ENCODE data around the gene AMMECR1L.

AMMECR1L gene

DNA sequence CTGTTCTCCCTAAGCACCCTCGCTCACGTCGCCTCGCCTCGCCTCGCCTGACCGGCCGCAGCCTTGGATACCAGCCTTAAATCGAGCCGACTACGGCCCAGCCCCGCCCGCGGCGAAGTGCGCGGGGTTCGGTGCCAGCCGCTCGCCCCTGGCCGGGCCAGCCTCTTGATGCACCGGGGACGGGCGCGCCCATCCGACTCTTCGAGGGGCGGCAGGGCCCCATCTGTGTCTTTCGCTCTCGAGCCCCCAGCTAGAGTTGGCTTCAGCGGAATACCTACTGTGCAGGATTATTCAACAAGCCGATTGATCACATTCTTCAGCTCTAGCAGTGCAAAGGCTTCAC lies 808 bp upstream of the AMMECR1L start:
- peak; percentile 22 for DNase-seq

DNA sequence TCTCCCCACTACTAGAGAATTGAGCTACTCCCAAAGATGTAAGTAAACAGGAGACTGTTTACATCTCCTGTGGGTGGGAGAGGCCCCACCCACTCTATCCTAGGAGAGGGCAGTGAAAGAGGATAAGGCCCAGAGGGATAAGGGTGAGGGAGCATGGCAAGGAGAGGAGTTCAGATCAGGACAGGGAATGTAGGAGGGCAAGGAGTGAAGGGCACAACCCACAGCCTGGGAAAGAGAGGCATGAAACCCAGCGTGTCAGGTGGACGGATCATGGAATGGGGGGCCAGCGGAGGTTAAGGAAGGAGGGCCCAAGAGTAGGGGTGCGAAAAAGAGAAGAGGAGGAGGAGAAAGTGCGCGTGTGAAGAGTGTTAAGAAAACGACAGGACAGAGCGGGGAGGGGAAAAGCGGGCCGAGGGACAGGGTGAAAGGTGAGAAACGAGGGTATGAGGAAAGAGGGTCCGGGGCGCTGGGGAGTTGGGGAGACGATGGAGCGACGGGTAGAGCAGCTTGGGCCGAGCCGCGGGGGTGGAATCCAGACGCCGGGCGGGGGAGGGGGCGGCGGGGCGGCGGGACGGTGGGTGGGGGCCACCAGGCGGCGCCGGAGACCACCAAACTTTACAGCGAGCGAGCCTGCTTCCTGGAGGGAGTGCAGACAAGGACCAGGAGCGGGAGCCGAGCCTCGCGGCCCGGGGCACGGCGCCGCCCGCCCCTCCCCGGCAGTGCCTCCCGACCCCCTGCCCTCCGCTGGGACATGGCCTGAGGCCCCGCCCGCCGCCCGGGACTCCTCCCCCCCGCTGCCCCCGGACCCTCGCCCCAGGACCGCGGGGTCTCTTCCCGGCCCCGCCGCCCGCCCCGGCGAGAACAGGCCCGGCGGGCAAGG lies 655 bp downstream of the AMMECR1L start:
- DNase-seq: peak; percentile 16

DNA sequence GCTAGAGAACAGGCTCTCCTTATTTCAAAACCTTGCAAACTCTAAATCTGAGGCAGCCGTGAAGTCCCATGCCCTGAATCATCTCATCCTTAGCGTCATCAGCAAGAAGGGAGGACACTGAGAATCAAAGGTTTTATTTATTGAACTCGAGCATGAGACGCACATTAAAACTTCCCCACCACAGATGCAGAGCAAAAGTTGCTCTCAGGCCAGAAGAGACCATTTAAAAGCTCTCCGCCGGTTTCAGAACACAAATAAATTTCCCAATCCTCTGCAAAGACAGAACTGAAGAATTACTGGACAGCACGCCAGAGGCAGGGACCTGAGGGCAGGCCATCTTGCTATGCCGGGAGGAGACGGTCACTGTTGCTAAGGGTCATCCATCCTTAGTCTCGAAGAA lies 1.3 kb downstream of the AMMECR1L start:
- no peak for DNase-seq

DNA sequence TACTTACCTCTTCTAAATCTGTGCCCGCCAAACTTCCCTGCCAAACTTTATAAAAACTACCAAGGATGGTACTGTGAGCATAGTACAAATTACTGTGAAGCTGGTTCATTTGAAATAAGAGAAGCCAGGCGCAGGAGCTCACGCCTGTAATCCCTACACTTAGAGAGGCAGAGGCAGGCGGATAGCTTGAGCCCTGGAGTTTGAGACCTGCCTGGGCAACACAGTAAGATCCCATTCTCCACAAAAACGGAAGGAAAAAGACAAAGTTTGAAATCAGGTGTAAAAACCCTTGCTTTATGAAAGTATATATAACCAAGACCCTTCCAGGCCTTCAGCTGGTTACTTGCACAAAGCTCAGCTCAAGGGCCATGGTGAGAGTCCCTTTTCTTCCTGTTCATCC lies 5.9 kb downstream of the AMMECR1L start:
- no peak for DNase-seq

DNA sequence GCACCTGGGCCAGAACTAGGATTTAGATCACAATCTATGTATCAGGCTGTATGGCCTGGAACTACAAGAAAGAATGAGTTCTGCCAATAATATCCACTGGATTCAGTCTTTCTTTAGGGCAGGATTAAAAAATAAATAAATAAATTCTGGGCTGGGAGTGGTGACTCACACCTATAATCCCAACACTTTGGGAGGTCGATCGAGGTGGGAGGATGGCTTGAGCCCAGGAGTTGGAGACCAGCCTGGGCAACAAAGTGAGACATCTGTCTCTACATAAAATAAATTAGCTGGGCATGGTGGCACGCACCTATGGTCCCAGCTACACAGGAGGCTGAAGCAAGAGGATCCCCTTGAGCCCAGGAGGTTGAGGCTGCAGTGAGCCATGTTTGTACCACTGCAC lies 8.1 kb downstream of the AMMECR1L start:
- no peak for DNase-seq

DNA sequence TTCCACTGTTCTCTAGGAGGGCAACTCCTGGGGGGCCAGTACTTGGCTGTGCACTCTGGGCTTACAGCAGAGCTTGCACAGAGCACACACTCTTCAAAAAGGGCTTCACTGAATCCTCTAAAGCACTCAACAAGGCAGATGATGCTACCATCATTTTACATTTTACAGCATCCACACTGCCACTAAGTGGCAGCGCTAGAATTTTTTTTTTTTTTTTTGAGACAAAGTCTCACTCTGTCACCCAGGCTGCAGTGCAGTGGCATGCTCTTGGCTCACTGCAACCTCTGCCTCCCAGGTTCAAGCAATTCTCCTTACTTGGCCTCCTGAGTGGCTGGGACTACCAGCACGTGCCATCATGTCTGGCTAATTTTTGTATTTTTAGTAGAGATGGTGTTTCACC lies 8.6 kb downstream of the AMMECR1L start:
- DNase-seq: no peak

DNA sequence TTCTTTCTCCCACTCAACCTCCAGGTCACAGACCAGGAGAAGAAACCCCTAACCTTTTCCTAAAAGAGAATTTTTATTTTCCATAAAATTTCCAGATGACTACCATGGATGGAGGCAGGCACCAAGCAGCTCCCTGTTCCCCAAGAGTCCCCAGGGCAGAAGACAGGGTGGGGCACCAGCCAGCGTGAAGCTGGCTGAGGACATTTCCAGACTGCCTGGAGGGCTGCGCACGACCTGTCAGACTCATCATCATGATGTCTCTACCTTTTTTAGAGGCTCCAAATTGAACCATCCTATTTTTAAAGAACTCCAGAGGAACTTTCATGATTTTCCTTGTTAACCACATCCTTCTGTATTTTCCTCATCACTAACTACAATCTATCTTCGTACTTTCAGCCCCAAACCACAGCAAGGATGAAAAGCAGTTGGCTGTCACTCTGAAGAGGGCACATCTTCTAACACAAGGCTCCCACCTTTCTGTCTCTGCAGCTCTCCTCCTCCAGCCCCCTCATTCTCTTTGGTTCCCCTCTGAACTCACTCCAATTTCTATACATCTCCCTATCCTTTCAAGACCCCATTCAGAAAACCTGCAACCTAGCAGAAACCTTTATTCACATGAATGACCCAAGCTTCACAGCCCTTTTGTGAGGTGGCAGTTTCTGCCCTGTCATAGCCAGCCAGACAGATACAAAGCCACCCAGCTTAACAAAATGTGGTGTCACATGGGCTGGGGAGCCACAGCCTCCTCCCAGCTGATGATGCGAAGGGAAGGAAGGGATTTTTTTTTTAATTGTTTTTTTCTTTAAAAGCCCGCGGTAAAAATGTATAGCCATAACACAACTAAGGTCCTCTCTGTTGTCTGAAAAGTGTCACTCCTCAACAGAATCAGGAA lies 11.1 kb downstream of the AMMECR1L start:
- DNase-seq: no peak

DNA sequence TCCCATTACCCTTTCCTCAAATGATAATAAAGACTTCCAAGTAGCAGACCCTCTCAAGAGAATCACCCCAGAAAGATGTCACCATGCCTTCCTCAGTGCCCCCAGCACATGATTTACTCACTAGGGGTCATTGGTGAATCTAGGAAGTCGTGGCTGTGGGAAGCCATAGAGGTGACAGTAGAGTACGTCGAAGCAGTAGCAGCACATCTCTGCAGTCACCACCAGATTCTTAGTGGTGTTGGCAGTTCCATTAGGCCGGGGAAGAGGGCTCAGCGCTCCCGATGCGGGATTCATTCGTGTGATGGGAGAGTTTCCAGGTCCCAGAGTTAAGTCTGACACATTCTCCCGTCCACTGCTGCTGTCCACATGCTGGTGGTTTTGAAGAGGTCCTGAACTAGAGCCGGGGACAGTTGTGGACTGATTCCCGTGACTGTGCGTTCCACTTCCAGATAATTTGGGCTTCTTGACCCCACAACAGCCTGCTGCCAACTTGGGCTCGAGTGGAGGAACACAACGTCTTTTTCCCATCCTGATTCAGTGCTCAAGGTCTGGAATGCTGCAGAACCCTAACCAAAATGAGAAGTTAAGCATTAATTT lies 12.0 kb downstream of the AMMECR1L start:
- DNase-seq: no peak

DNA sequence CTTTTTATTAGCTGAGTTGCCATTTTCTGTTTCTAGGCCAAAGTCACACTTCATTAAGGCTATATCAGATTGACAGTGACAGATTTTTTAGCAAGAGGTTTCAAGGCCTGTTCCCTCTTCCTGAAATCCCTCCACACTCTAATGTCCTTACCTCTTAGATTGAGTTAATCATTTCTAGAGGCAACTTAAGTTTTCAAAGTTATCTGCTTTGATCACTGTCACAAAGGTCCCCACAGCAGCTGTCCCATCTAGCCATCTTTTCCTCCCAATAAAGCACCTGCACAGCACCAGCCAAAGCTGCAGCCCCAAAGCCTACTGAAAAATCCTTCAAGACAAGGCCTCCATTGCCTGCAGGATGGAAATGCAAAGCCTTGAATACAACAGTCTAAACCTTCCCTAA lies 13.4 kb downstream of the AMMECR1L start:
- no peak for DNase-seq

DNA sequence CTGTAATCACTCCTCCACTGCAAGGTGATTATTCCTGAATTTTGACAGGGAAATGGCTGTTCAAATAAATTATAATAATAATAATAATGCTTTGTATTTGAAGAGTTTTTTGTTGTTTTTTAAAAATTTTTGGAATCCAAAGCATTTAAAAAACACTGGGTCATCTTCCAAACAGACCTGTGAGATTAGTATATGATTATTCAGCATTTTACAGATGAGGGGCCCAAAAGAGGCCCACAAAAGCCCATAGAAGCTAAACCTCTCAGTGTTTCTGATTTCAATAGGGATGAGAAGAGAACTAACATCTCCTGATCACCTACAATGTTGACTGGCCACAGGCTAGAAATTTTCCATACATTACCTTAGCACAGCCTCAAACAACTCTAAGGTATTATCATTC lies 19.8 kb downstream of the AMMECR1L start:
- DNase-seq: no peak

DNA sequence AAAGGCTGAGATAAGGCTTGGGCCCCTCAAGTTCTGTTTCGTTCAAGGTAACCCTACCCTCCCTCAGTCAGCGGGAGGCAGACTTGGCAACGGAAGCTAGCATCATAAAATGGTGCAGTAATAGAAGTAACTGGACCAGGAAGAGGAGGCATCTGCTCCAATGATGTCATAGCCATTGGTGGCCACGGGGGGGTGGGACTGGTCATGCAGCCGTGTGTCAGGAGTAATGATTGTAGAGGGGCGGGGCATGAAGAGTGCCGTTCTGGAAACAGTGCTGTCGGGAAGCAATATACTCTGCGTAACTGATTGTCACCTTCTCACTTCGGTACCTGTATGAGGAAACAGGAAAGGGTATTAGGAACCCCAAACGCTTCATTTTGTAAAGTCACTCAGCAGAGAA lies 20.9 kb downstream of the AMMECR1L start:
- no peak for DNase-seq

DNA sequence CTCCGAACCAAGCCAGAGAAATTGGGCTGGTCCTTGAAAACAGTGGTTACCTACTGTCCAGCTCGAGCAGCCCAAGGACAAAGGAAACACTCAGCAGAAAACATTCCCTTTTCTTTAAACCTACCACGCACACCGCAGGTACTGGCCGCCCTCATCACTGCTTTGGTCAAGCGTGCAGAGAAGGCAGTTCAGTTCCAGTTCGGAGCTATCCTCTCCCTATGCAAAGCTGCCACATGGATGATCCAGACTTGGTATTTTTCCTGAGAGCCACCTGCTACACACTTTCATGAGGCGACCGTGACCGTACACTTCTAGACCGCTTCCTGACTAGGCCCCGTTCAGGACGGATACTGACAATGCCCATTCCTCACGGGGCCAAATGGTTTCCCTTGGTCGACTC lies 23.5 kb downstream of the AMMECR1L start:
- DNase-seq: no peak

DNA sequence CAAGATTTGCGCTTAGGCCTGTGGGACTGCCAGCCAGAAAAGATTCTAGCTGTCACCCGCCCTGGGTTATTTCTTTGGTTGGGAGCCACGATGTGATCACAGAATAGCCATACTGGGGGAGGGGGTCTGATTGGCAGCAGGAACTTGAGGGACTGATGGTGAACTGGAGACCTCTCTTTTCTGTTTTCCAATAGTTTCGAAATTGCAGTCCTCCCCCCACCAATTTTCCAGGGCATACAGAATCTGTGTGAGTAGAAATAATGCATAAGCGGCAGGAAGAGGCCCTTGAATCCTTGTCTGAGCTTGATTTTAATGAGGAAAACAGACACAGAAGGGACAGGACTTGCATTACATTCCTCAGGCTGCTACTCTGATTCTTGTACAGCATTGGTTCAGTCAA lies 25.6 kb downstream of the AMMECR1L start:
- DNase-seq: no peak

DNA sequence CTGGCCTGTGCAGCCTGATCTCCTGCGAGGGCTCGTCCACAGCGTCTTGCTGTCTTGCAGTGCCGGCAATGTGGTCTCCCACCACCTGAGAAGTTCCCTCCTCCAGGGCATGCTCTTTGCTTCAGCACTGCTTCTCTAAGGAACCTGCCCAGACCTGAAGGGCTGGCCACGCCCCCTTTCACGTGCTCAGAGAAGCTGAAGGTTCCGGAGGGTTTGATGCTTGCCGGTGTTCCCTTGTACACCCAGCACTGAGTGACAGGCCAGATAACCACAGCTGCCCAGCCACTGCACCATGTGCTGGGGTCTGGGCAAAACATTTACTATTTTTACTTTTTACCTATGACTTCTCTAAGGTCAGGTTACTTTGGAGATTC lies 26.1 kb downstream of the AMMECR1L start:
- peak; percentile 75 for DNase-seq

DNA sequence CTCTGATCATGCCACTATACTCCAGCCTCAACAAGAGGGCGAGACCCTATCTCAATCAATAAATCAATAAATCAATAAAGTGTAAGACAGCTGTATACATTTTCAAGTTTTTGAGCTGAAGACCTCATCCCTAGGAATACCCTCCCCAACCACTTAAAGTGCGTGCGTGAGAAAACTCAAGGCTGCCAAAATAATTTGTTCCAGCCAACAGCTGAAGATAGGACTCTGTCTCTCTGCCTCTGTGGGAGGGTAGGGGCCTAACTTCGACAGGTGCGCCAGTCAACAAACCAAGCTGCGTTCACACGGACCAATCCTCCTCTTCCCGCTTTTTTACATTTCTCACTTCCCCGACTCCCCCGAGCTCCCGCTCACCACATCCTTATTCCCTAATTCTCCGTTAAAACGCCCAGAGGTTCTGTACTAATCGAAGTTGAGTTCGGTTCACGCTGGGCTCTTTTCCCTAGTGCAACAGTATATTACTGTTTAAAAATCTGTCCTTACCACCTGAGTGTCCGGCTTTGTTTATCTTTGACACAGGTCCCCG lies 28.4 kb downstream of the AMMECR1L start:
- peak; percentile 42 for DNase-seq

DNA sequence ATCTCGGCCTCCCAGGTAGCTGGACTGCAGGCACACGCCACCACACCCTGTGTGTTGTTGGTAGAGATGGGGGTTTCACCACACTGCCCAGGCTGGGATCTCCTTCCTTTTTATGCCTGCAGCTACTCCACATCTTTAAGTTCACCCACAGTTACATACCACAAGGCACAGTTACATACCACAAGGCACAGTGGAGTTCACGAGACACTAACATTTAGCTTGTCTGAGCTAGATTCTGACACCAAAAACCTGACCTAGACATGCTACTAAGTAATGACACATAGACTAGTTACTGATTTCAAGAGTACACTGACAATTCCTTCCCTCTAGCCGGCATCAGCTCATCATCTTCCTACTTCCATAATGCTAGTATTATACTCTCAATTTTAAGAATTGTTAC lies 32.1 kb downstream of the AMMECR1L start:
- DNase-seq: no peak

DNA sequence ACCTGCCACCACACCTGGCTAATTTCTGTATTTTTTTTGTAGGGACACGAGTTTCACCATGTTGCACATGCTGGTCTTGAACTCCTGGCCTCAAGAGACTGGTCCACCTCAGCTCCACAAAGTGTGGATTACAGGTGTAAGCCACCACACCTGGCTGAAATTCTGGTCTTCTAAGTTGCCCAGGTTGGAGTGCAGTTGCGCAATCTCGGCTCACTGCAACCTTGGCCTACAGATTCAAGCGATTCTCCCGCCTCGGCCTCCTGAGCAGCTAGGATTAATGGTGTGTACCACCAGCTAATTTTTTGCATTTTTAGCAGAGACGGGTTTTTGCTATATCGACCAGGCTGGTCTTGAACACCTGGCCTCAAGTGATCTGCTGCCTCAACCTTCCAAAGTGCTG lies 33.4 kb downstream of the AMMECR1L start:
- no peak for DNase-seq

DNA sequence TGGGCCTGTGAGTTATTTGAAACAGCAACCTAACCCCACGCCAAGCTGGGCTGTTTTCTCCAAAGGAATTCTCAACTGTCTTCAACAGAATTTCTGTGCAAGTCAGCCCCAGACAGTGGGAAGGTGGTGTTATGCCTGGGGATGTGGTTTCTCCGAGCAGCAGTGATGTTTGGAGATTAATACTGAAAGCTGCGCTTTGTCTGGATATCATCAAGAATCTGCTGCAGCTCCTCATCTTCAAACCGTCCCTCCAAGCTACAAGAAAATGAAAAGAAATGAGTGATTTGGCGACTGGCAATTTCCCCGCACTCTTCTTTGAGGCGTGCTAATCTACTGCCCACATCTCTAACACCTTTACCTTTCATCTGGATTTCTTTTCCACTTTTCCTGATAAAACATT lies 37.8 kb downstream of the AMMECR1L start:
- no peak for DNase-seq

DNA sequence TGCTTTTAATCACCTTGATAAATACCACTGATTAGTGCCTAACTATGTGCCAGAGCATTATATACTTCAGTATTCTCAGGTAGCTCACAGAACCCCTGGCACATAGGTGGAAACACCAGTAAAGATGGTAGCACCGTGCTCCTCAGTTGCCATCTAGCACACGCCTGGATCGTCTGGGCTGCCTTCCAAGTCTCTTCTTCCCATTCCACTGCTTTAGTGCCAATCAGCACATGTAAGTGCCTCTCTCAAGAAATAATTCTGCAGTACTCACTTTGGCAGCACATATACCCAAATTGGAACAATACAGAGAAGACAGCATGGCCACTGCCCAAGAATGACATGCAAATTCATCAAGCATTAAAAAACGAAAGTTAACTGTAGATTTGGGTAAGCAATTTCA lies 40.8 kb downstream of the AMMECR1L start:
- DNase-seq: no peak

DNA sequence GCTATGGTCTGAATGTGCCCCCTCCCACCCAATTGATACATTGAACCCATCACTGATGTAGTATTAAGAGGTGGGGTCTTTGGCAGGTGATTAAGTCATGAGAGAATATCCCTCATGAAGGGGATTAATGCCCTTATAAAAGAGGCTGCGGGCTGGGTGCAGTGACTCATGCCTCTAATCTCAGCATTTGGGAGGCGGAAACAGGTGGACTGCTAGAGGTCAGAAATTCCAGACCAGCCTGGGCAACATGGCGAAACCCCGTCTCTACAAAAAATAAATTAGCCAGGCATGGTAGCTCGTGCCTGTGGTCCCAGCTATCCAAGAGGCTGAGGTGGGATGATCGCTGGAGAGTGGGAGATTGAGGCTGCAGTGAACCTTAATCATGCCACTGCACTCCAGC lies 42.1 kb downstream of the AMMECR1L start:
- DNase-seq: no peak

DNA sequence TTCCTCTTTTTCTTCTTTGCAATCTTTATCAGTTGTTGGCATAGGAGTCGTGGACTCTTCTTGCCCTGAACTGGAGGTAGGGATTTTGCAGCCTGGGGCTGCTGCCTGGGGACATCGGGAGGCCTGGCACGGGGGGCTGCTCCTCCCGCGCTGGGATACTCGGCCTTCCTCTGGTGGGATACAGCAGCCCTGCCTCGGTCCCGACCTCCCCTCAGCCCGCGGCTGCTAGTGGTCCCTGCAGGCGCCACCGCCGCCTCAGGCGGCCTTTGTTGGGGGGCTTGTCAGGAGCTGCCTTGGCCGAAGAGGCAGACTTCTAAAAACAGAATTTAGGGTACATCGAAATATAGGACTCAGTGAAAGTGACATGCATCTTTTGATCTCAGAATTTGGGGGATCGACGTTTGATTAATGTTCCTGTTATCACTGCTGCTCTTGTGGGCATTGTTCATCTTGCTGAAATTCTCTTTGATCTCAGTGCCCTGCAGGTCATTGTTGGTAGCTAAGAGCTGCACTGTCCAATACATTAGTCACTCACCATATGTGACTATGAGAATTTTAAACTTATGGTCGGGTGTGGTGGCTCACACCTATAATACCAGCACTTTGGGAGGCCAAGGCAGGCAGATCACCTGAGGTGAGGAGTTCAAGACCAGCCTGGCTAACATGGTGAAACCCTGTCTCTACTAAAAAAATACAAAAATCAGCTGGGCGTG lies 44.1 kb downstream of the AMMECR1L start:
- DNase-seq: no peak

DNA sequence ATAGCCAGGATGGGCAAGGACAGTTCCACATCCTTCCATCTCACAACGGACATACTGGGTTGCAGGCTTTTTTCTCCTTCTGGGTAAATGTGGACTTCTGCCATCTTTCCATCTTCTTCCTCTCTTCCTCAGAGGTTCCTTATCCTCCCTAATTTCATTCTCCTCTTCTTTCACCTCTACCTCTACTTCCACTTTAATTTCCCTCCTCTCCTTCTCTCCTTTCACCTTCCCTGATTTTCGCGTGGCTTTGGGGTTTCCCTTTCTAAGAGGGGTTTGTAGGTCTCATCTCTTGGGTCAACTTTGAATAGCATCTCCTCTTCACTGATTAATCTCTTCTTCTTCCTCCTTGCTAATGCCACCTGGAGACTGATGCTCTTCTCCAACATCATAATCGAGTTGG lies 44.9 kb downstream of the AMMECR1L start:
- no peak for DNase-seq

DNA sequence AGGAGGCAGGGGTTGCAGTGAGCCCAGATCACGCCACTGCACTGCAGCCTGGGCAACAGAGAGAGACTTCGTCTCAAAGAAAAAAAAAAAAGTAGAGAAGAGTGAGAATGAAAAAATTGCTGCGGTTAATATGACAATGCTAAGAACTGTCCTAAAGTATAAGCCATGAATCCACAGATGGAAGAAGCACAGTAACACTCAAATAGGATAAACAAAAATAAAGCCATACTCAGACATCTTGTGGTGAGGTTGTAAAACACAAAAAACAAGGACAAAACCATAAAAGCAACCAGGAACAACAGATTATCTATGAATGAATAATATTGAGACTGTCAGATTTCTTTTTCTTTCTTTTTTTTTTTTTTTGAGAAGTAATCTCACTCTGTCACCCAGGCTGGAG lies 50.8 kb downstream of the AMMECR1L start:
- no peak for DNase-seq

Measured in hematopoietic multipotent progenitor cell treated with erythropoietin and hydrocortisone succinate and interleukin-3 and kit ligand, for 8 days (in vitro differentiated cells).